GM12878 (cell line): ENCODE results near the gene SGMS1. TPM values are rescaled to one million over a fixed set of nuclear protein-coding genes. Genes with fewer than 3 reads are reported as not detected.
A peak's percentile ranks its signal among the peaks of the same experiment; 100 is the strongest.

Experiments used
- ATF7 ChIP-seq: fragments of 450-650 bp; IDR thresholded peaks from 2 replicates; pipeline ENCODE4 v1.6.1; 2016; ENCODE audit warnings: low read depth, mild to moderate bottlenecking
- CBFB ChIP-seq: IDR thresholded peaks from 2 replicates; pipeline ENCODE4 v1.6.1; 2016; ENCODE audit warnings: antibody characterized with exemption, low read depth
- CBX3 ChIP-seq: fragments of 200-600 bp; sonication (generic); IDR thresholded peaks from 2 replicates; pipeline ENCODE4 v1.6.1; 2016; ENCODE audit warnings: low read depth, borderline replicate concordance
- CEBPB ChIP-seq, 2 experiments: fragments of 150-350 bp in 1 of 2; IDR thresholded peaks; 2 replicates each; pipeline ENCODE4 v1.6.1; 2012 to 2014; ENCODE audit warnings: low read depth in 2 of 2, low read length in 2 of 2, borderline replicate concordance in 1 of 2, inconsistent platforms in 1 of 2
- CHD2 ChIP-seq: IDR thresholded peaks from 2 replicates; pipeline ENCODE4 v1.6.1; 2011; ENCODE audit warnings: low read depth, low read length, improper control_type of control experiment, borderline replicate concordance
- DPF2 ChIP-seq: fragments of 450-650 bp; IDR thresholded peaks from 2 replicates; pipeline ENCODE4 v1.6.1; 2017; ENCODE audit warnings: mild to moderate bottlenecking
- KAT2A ChIP-seq: conservative IDR thresholded peaks from 2 replicates; pipeline ENCODE4 v1.6.1; 2011; ENCODE audit warnings: low read depth, low read length; ENCODE audit not compliant: control insufficient read depth
- MTA2 ChIP-seq: fragments of 450-650 bp; IDR thresholded peaks from 2 replicates; pipeline ENCODE4 v1.6.1; 2016; ENCODE audit warnings: low read depth, mild to moderate bottlenecking, moderate library complexity
- NFYA ChIP-seq: IDR thresholded peaks from 2 replicates; pipeline ENCODE4 v1.6.1; 2011; ENCODE audit warnings: low read depth, mild to moderate bottlenecking, low read length, improper control_type of control experiment, borderline replicate concordance
- NFYB ChIP-seq: IDR thresholded peaks from 2 replicates; pipeline ENCODE4 v1.6.1; 2011; ENCODE audit warnings: low read depth, mild to moderate bottlenecking, low read length, improper control_type of control experiment, moderate library complexity; ENCODE audit not compliant: insufficient read depth
- RAD21 ChIP-seq: IDR thresholded peaks from 2 replicates; pipeline ENCODE4 v1.6.1; 2011; ENCODE audit warnings: mild to moderate bottlenecking, low read depth, low read length, moderate library complexity; ENCODE audit not compliant: insufficient read depth
- STAT3 ChIP-seq: IDR thresholded peaks from 2 replicates; pipeline ENCODE4 v1.6.1; 2011; ENCODE audit warnings: low read depth, low read length, improper control_type of control experiment
- SUZ12 ChIP-seq: fragments of 200-600 bp; sonication (generic); IDR thresholded peaks from one replicate; pipeline ENCODE4 v1.6.1; 2018; ENCODE audit warnings: antibody characterized with exemption, mild to moderate bottlenecking; ENCODE audit not compliant: unreplicated experiment
- TCF7 ChIP-seq: IDR thresholded peaks from 2 replicates; pipeline ENCODE4 v1.6.1; 2014; ENCODE audit warnings: antibody characterized with exemption, borderline replicate concordance
- WRNIP1 ChIP-seq: IDR thresholded peaks from 2 replicates; pipeline ENCODE4 v1.6.1; 2011; ENCODE audit warnings: low read depth, low read length, improper control_type of control experiment, borderline replicate concordance
- YY1 ChIP-seq: IDR thresholded peaks from 2 replicates; pipeline ENCODE4 v1.6.1; 2011; ENCODE audit warnings: low read depth, mild to moderate bottlenecking, low read length
- ZNF384 ChIP-seq: IDR thresholded peaks from 2 replicates; pipeline ENCODE4 v1.6.1; 2012; ENCODE audit warnings: low read depth, mild to moderate bottlenecking, low read length, improper control_type of control experiment, borderline replicate concordance
- ZNF687 ChIP-seq: fragments of 450-650 bp; IDR thresholded peaks from 2 replicates; pipeline ENCODE4 v1.6.1; 2017; ENCODE audit warnings: mild to moderate bottlenecking, moderate library complexity
- ZSCAN29 ChIP-seq: fragments of 450-650 bp; IDR thresholded peaks from 2 replicates; pipeline ENCODE4 v1.6.1; 2017; ENCODE audit warnings: mild to moderate bottlenecking, moderate library complexity
- ZZZ3 ChIP-seq: IDR thresholded peaks from 2 replicates; pipeline ENCODE4 v1.6.1; 2011; ENCODE audit warnings: low read depth; ENCODE audit not compliant: control insufficient read depth, insufficient read length
- polyA plus RNA-seq, 11 experiments: library from polyadenylated mRNA; depleted of rRNA in 4 of 11; unstranded in 6 of 11; stranded (reverse) in 5 of 11; fragments of >200 nt; fragmentation: Nextera tagmentation in 4 of 11; fragmentation: Illumina TruSeq in 1 of 11; extraction: Ambion mirVana in 4 of 11; extraction: Trizol in 1 of 11; gene quantifications; 1 replicate in 1 of 11; 2 replicates in 10 of 11; pipeline versions ENCODE4 v1.2.1 to v1.2.3, GENCODE V29; 2011 to 2016; ENCODE audit warnings: inconsistent platforms in 2 of 11, missing spikeins in 2 of 11, low read depth in 1 of 11
- total RNA-seq, 4 experiments: library from RNA; depleted of rRNA in 3 of 4; stranded (reverse); fragments of >200 nt in 3 of 4; fragmentation: Illumina TruSeq in 1 of 4; extraction: Trizol in 1 of 4; gene quantifications; 2 replicates each; pipeline versions ENCODE4 v1.2.1 to v1.2.3, GENCODE V29; 2013 to 2021
- TF ChIP-seq, protein P1 (sequence below): IDR thresholded peaks from 2 replicates; pipeline ENCODE4 v1.6.1; 2012; ENCODE audit warnings: low read length, inconsistent platforms
- TF ChIP-seq, protein P2 (sequence below): fragments of 450-650 bp; IDR thresholded peaks from 2 replicates; pipeline ENCODE4 v1.6.1; 2018; ENCODE audit warnings: mild to moderate bottlenecking, low read depth, moderate library complexity; ENCODE audit not compliant: partially characterized antibody

Gene SGMS1
- total and polyA plus RNA-seq, 10 of the 15 experiments (the other 5 are each of a cell fraction or from before 2014, with no cell fraction given) = 1.4 to 14.5 (median 4.9) TPM

GRCh38 chr10:50508315-50509051, 115.3 kb downstream of the SGMS1 start (continued):
- TF ChIP-seq, protein P1, sequence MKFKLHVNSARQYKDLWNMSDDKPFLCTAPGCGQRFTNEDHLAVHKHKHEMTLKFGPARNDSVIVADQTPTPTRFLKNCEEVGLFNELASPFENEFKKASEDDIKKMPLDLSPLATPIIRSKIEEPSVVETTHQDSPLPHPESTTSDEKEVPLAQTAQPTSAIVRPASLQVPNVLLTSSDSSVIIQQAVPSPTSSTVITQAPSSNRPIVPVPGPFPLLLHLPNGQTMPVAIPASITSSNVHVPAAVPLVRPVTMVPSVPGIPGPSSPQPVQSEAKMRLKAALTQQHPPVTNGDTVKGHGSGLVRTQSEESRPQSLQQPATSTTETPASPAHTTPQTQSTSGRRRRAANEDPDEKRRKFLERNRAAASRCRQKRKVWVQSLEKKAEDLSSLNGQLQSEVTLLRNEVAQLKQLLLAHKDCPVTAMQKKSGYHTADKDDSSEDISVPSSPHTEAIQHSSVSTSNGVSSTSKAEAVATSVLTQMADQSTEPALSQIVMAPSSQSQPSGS = peak; percentile 100
- TF ChIP-seq NFYA (no peak), NFYB (no peak), ZNF687 (peak; percentile 87), DPF2 (peak; percentile 100), MTA2 (peak; percentile 100), CHD2 (peak; percentile 89; the same call in 1 of the 2 replicates), WRNIP1 (peak; percentile 75; the same call in 1 of the 2 replicates), KAT2A (no peak), ZZZ3 (no peak), SUZ12 (no peak), CBX3 (no peak), TCF7 (peak; percentile 88), CBFB (peak; percentile 99), RAD21 (peak; percentile 27; the same call in 1 of the 2 replicates), STAT3 (peak; percentile 92), ATF7 (peak; percentile 96), YY1 (peak; percentile 56; the same call in 1 of the 2 replicates), ZNF384 (peak; percentile 7; the same call in 1 of the 2 replicates), CEBPB (IDR thresholded peaks at IDR 0.05; ENCODE audit: borderline replicate concordance in 1 of 2, low read depth in 2 of 2, low read length in 2 of 2) (peak in 1 of 2 experiments; percentile 99; a peak in 2 of 4 replicates), ZSCAN29 (peak; percentile 85)
- TF ChIP-seq, protein P2, sequence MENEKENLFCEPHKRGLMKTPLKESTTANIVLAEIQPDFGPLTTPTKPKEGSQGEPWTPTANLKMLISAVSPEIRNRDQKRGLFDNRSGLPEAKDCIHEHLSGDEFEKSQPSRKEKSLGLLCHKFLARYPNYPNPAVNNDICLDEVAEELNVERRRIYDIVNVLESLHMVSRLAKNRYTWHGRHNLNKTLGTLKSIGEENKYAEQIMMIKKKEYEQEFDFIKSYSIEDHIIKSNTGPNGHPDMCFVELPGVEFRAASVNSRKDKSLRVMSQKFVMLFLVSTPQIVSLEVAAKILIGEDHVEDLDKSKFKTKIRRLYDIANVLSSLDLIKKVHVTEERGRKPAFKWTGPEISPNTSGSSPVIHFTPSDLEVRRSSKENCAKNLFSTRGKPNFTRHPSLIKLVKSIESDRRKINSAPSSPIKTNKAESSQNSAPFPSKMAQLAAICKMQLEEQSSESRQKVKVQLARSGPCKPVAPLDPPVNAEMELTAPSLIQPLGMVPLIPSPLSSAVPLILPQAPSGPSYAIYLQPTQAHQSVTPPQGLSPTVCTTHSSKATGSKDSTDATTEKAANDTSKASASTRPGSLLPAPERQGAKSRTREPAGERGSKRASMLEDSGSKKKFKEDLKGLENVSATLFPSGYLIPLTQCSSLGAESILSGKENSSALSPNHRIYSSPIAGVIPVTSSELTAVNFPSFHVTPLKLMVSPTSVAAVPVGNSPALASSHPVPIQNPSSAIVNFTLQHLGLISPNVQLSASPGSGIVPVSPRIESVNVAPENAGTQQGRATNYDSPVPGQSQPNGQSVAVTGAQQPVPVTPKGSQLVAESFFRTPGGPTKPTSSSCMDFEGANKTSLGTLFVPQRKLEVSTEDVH = peak; percentile 84
